Activated CD8-positive, alpha-beta memory T cell treated with anti-CD3 and anti-CD28 coated beads for 1 hour (primary cell): Measurements from ENCODE around the gene AKAP5.

ENCODE experiments used
- DNase-seq, 2 donors: peaks; one replicate each; pipeline ENCODE4 v3.0.0-alpha.2; 2020; ENCODE audit warnings: low read depth in 1 of 2; ENCODE audit errors: extremely low read depth in 1 of 2

AKAP5 gene

GRCh38 chr14:64465191-64465822 lies at the start of gene AKAP5:
AKAP5 (plus strand) TSS chr14:64465499; CDS start chr14:64468395, 2,896 bp downstream.
- DNase-seq = peak in 1 of 2 donors; percentile 52

DNA sequence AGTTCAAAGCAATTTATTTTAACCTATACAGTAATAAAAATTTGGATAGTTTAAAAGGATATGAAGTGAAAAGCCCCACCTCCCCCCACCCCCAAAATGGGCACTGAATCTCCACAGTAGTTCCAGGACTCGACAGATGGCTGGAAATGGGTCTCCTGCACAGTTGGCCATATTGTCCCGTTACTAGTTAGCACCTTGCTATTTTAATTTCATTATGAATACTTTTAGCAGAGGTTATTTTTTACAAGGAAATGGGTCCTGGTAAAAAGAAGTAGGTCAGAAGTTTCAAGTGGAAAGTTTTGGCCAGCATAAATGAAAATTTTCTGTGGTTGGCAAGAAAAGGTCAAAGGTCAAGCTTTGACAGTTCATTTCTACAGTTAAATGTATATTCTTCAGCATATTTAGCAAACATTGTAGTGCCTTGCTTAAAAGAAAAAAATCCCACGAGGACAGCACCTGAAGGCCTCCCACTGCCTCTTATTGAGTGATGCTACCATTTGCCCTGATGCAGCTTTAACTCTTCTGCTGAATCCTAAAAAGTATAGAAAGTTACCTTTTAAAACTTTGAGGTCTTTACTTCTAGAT lies 48.9 kb upstream of the AKAP5 start:
- no peak for DNase-seq

DNA sequence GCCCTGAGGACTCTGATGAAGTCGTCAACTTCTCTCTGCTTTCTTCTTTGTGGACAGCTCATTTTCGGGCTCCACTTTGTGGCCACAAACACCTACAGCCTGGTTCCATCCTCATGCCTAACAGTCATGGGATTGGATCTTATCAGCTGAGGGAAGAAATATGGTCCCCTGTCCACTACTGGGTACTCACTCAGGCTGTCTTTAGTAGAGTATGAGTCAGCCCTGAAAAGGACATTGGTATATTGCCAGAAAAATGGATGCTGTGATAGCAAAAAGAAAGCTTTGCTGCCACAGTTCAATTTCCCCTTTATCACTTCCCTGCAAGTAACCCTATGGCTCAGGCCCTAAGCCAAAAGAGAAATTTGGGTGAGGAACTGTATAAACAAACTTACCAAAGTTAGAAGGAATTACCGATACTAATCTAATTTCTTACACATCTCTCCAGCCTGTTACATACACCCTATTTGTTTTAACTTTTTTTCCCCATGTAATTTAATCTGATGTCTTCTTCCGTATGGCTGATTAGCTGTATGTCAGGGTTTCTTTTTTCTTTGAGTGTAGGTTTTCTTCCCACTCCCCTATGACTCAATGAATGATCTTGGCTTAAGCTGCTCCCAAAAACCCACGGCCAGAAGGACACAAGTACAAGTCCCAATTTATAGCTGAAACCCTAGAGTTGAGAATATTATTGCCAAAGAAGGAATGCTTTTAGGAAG lies 48.1 kb upstream of the AKAP5 start:
- DNase-seq = no peak

- no peak for DNase-seq
Observed at GRCh38 chr14:64417771-64418125, 47.6 kb upstream of the AKAP5 start.

GRCh38 chr14:64419003-64419402 lies 46.3 kb upstream of the AKAP5 start:
- DNase-seq = no peak

DNA sequence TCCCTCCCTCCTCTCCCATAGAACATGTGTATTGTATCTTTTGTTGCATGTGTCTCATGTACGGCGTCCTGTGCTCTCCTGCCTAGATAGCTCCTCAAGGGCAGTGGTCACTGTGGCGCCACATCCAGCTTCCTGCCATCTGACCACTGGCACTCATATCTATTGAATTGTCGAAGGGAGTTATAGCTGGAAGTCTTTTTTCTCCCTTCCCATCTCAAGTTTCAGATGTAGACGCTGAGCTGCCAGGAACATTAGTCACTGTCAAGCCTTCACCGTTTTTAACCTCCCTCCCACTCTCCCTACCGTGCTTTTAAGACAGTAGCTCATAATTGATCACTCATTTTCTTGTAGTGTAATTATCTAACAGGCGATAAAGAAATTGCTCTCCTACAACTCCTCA lies 44.1 kb upstream of the AKAP5 start:
- DNase-seq = no peak

GRCh38 chr14:64422005-64422404 lies 43.3 kb upstream of the AKAP5 start:
- no peak for DNase-seq

DNA sequence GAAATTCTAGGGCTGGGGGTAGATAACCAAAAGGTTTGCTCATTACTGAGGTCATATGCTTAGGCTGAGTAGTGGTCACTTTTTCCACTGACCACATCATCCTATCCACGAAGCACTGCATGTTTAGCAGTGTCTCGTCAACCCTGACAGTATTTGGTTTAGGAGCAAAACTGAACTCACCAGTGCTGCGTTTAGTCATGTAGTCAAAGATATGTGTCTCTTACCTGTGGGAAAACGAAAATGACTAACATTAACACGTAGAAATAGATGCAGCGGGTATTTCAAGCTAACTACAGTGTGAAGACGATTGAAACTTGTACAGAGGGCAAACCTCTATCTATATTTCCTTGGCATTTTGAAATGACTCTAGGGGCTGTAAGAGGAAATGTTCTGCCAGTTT lies 42.5 kb upstream of the AKAP5 start:
- DNase-seq = no peak

DNA sequence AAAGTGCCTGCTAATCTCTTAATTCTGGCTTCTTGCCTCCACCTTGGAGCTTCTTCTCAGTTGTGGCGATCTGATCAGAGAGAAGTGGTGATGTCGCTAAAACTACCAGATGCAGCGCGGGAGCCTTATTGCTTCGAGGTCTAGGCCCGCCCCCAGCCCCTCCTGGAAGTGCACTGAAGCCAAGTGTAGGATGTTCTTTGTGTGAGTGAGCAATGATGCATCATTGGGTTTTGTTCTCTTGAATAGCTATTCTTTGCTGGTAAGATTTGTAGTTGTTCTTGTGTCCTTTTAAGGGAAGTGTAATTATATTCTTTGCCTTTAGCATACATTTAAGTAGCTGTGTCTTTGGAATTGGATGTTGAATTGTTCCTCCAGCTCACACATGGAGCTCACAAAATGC lies 41.3 kb upstream of the AKAP5 start:
- DNase-seq = no peak

- DNase-seq = no peak
Observed at GRCh38 chr14:64434528-64434927, 30.8 kb upstream of the AKAP5 start.

GRCh38 chr14:64438181-64438841 lies 27.0 kb upstream of the AKAP5 start:
- DNase-seq = no peak

DNA sequence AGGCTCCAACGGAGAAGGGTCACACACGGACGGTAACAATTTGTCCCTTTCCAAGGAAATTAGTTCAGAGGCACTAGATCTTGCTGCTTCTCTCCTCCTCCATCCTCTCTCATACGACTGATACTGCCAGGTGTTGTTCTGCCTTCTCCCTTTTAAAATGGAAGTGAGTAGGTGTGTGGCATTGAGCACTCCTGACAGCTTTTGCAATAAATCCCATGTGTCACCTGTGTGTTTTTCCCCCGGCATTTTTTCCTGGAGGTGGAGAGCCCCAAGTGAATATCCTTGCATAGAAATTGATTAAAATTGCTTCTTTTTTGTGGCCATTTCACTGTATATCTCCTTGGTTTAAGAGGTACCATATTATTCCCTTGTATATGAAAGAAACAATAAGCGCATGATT lies 26.2 kb upstream of the AKAP5 start:
- no peak for DNase-seq

DNA sequence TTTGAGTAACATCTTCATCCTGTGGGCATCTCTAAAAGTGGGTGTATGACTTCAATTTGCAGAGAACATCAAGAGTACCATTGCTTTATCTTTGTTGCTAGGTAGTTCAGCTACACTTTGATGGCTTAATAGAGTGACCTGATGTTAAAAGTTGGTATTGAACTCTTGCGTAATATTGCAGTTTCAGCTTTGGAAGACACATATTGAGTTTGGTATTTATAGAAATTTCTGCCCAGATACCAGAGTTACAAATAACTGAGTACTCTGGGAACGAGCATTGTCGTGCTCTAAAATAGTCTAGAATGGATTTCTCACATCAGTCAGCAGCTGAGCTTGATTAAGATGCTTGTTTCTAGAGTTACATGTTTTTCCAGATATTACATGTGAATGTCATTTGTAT lies 24.8 kb upstream of the AKAP5 start:
- no peak for DNase-seq

GRCh38 chr14:64442300-64442988 lies 22.9 kb upstream of the AKAP5 start:
- DNase-seq = no peak

DNA sequence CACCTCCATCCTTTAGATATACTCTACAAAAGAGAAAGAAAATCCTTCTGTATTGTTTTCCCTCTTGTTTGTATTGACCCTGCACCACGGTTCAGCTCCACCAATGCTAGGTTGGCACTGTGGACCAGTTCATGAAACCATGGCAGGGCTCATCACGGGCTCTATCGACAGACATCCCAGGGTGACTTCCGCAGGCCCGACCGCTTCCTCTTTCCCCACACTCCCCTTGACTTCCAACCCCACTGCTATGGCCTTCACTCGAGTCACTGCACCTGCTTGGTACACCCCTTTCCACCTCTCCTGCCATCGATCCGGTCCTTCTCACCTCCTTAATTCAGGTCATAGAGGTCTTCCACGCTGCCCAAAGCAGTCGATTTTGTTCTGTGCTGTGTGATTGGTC lies 21.2 kb upstream of the AKAP5 start:
- DNase-seq = no peak

DNA sequence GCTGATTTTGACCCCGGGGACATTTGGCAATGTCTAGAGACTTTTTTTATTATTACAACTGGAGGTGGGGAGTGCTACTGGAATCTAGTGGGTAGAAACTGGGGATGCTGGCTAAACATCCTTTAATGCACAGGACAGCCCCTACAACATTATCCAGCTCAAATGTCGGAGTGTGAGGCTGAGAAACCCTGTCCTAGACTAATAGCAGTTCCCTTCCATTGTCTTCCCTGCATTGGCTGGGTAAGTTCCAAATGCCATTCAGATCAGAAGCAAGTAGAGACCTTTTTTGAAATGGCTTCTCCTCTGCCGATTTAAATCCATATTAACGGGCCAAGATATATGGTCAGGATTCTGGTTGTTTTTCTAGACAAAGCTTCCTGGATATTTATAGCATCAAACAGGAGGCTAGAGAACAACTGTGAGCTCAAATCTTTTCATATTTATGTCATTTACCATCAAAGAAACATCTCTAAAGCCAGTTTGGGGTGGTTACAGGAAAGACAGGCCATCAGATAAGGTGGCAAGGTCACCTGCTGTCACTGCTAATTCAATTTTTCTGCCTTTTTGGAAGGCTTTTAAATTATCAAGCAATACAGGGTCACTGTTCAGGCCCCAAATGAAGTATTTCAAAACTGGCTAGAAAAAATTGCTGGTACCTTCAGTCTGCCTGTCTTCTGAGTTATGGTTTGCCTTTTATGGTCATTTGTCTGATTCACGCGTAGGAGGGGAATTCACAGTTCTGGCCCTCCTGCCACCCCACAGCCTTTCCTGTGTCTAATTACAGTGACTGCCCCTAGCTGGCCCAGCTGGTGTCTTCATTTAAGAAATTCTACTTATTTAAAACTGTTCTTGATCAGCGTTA lies 20.1 kb upstream of the AKAP5 start:
- DNase-seq = no peak

- DNase-seq = no peak
Observed at GRCh38 chr14:64447876-64448670, 17.2 kb upstream of the AKAP5 start.

DNA sequence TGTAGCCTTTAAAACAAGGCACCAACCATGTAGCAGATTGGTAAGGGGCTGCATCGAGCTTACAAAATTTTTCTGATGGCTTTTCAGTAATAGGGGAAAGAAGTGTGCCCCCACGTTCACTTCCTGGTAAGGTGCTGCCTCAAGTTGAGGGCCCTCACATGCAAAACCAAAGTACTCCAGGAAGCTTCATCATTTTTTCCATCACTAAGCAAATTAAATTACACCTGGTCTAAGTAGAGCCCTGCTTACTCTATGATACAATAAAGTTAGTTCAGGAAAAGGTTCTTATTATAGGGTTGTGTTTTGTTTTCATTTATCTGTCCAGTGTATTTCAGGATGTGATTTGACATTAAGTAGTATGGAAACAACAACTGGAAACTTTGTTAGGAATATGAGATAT lies 15.0 kb upstream of the AKAP5 start:
- no peak for DNase-seq

- no peak for DNase-seq
Observed at GRCh38 chr14:64454671-64455070, 10.6 kb upstream of the AKAP5 start.
